Stimulated activated CD4-positive, alpha-beta T cell treated with anti-CD3 and anti-CD28 coated beads, Interleukin-2, amount 100 ng/mL, for 24 hours (primary cell): ENCODE measurements around the gene GALNTL6.
"Not testable (repeated sequence)": the region's sequence is repeated elsewhere in the genome, so short reads cannot be mapped to it uniquely, and the experiment has no call there.

Experiments
- DNase-seq, 2 donors: peaks; one replicate each; pipeline ENCODE4 v3.0.0-alpha.2; 2020

Gene GALNTL6

DNA sequence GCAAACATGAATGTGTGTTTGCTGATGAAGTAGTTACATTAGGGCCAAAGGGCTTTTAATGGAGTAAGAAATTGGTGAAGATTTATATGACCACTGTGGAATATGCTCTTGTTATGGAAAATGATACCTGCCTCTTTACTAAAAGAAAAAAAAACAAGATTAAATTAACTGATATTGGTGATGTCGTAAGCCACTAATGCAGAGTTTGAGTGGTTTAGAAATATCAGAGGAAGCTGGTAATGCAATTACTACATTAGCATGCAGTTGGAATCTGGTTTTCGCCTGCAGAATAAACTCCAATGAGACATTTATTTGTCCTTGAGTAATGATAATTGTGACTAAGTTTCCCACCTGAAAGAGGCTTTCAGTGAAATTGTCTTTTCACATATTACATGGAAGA is 597.9 kb downstream of the GALNTL6 start:
- DNase-seq, result no peak

DNA sequence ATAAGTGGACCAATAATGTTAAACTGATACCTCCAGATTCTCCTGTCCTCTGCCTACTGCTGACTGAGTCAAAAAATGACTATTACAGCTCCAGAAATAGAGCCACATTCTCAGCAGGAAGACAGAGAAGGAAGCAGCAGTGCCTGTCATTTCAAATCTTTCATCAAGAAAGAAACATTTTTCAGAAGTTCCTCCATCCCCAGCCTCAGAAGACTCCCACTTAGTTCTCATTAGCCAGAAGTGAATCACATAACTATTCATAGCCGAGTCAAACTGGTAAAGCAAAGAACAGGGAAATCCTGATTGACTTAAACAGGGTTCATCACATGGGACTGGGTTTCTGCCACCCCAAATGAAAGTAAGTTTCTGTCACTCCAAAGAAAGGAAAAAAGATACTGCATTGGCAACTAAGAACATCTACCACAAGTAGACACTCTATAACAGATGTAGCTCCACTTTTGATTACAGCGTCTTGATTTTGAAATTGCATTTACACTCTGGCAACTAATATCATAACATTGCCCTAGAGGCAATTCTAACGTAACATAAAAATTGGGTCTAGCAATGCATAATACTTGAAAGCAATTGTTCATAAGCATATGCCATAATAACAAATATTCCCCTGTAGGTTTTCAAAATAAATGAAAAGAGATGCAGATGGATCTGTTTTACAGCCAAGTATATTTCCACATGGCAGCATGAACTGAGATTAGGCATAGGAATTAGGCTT is 599.8 kb downstream of the GALNTL6 start:
- no peak for DNase-seq

DNA sequence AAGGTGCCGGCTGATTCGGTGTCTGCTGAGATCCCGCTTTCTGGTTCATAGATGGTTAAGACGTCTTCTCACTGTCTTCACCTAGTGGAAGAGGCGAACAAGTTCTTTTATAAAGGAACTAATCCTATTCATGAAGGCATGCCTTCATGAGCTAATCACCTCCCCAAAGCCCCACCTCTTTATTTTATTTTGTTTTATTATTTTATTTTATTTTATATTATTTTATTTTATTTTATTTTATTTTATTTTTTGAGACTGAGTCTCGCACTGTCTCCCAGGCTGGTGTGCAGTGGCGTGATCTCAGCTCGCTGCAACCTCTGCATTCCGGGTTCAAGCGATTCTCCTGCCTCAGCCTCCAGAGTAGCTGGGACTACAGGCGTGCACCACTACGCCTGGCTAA is 615.8 kb downstream of the GALNTL6 start:
- DNase-seq, result not testable (repeated sequence)

GRCh38 chr4:172480471-172480870 is 667.3 kb downstream of the GALNTL6 start:
- DNase-seq, result no peak

DNA sequence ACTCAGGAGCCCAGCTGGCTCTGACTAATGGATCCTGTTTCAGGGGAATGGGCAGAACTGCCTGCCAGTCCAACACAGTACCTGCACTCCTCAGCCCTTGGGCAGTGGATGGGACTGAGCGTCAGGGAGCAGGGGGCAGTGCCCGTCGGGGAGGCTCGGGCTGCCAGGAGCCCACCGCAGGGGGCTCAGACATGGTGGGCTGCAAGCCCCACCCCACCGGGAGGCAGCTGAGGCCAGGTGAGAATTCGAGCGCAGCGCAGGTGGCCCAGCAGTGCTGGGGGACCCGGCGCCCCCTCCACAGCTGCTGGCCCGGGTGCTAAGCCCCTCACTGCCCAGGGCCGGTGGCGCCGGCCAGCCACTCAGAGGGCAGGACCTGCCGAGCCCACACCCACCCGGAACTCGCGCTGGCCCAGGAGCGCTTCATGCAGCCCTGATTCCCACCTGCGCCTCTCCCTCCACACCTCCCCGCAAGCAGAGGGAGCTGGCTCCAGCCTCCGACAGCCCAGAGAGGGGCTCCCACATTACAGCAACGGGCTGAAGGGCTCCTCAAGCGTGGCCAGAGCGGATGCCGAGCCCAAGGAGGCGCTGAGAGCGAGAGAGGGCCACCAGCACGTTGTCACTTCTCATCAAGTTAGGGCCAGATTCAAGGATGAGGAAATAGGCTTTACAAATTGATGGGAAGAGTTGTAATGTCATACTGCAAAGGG is 668.8 kb downstream of the GALNTL6 start:
- DNase-seq, result no peak

DNA sequence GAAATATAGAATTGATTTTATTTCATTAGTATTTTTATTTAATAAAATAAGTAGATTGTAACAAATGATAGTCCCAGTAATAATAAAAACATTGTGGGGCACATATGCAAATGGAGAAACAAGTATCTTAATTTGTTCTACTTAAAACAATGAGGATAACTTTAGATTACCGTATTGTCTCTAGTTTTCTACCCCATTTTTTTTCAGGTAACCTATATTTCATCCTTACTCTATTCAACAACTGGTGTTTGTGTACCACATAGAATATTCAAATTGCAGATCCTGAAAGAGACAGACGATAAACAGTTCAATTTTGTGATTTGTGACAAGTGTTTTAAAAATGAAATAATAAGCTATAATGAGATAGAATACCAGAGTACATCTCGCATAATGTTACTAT is 671.8 kb downstream of the GALNTL6 start:
- no peak for DNase-seq

DNA sequence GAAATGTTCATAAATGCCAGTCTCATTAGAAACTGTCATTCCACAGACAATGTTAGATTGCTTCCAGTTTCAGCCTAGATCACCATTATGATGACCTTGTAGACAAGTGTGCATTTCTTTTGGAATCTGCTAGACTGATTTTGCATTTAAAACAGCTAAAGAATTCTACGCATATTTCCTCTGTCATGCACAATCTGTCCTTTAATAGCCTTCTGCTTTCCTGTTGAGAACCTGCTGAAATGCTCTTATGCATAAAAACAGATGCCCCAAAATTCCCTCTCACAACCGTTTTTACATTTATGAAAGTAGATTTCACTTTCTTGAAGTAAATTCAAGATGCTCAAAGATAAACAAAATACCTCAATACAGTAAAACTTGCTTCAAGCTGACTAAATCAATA is 673.3 kb downstream of the GALNTL6 start:
- no peak for DNase-seq

- DNase-seq, result no peak
Measured at GRCh38 chr4:172489861-172490260, 676.7 kb downstream of the GALNTL6 start.

- DNase-seq, result no peak
Measured at GRCh38 chr4:172495769-172496168, 682.6 kb downstream of the GALNTL6 start.

DNA sequence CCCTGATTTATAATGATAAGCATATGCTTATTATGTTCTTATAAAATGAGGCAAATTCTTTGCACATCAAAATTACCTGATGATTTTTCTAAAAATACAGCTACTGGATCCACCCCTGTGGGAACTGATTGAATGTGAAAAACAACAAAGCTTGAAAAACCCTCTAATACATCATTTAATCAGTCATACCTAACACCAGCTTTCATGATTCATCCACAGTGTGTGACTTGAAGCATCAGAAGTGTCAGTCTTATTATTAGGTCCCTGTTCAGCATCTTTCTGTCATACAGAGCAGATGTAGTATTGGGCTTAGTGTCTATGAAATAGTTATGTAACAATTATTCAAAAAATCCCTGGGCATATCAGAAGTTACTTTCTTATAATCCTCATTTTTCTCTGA is 684.1 kb downstream of the GALNTL6 start:
- DNase-seq, result no peak

- DNase-seq, result no peak
Measured at GRCh38 chr4:172514011-172514410, 700.8 kb downstream of the GALNTL6 start.

DNA sequence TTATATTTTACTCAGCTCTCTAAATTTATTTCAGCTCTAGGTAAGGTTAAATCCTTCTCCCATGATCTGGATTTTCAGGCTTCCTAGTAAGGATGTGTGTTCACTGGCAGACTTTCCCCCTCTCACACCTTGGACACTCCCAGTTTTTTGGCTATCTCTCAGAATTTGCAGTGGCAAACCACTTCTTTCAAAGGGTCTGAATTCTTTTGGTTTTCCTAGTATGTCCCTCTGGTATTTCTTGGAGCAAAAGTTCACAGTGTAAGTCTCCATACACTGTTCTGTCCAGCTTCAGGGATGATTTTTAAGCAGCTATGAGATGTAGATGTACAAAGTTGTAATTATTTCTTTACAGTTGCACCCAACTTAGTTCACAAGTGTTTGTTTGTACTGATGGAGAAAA is 701.6 kb downstream of the GALNTL6 start:
- no peak for DNase-seq

- DNase-seq, result no peak
Measured at GRCh38 chr4:172515266-172515879, 702.2 kb downstream of the GALNTL6 start.

DNA sequence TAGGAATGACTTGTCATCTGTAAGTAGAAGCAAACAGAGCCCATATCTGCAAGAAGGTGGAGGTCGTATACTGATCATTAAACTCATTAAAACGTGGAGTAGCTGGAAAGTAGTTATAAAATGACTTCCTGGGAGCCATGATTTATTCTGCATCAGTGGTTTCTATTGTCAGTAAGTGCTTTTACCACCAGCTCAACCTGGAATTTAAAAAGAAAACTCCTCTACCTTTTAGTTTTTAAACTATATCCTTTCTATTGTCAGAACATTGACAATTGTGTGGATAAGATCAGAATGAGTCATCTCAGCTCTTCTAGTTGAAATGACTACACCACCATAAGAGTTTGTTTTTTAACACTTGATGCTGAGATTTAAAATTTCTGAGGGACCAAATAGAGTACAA is 704.2 kb downstream of the GALNTL6 start:
- DNase-seq, result no peak

GRCh38 chr4:172521248-172521647 is 708.0 kb downstream of the GALNTL6 start:
- no peak for DNase-seq

GRCh38 chr4:172521680-172522079 is 708.5 kb downstream of the GALNTL6 start:
- DNase-seq, result no peak

- no peak for DNase-seq
Measured at GRCh38 chr4:172543249-172543648, 730.0 kb downstream of the GALNTL6 start.

- no peak for DNase-seq
Measured at GRCh38 chr4:172546782-172547181, 733.6 kb downstream of the GALNTL6 start.

DNA sequence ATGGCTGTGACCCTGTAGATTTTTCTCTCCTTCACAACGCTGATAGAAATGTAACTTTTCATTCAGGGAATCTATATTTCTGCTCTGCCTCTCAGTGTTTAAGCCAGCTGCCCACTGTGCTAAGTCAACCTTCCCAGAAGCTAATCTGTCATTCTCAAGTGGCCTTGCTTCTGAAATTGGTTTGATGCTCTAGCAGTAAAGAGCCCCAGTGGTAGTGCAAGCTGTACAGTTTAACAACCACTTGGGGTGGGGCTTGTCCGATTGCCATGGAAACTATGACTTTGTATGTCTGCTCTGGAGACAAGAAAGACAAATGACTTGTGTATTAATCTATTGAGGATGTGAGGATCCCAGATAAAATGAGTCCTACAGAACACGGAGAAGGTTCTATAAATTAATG is 734.5 kb downstream of the GALNTL6 start:
- no peak for DNase-seq

- no peak for DNase-seq
Measured at GRCh38 chr4:172553216-172553615, 740.0 kb downstream of the GALNTL6 start.

GRCh38 chr4:172554588-172554987 is 741.4 kb downstream of the GALNTL6 start:
- no peak for DNase-seq

- DNase-seq, result no peak
Measured at GRCh38 chr4:172555725-172556124, 742.5 kb downstream of the GALNTL6 start.

GRCh38 chr4:172573899-172574298 is 760.7 kb downstream of the GALNTL6 start:
- DNase-seq, result no peak

- DNase-seq, result no peak
Measured at GRCh38 chr4:172578712-172579111, 765.5 kb downstream of the GALNTL6 start.
